Stimulated activated naive CD8-positive, alpha-beta T cell treated with anti-CD3 and anti-CD28 coated beads, Interleukin-15, Interleukin-2, amounts not matched to agents 100 ng/mL and 50 ng/mL, for 24 hours (primary cell): ENCODE measurements around the gene CLEC18C.
"Not testable (repeated sequence)": the region's sequence is repeated elsewhere in the genome, so short reads cannot be mapped to it uniquely, and the experiment has no call there.

Experiments
- H3K27ac Mint-ChIP-seq: one replicate; pipeline ENCODE4 v1.8.0; 2021; ENCODE audit warnings: mild to moderate bottlenecking, mixed read lengths
- H3K27me3 Mint-ChIP-seq: one replicate; pipeline ENCODE4 v1.8.0; 2021; ENCODE audit warnings: mixed read lengths
- H3K36me3 Mint-ChIP-seq: one replicate; pipeline ENCODE4 v1.8.0; 2021; ENCODE audit warnings: low read depth, mixed read lengths
- H3K4me1 Mint-ChIP-seq: one replicate; pipeline ENCODE4 v1.8.0; 2021; ENCODE audit warnings: low read depth, mixed read lengths
- H3K4me3 Mint-ChIP-seq: one replicate; pipeline ENCODE4 v1.8.0; 2021; ENCODE audit warnings: mild to moderate bottlenecking, mixed read lengths
- H3K9me3 Mint-ChIP-seq: one replicate; pipeline ENCODE4 v1.8.0; 2021; ENCODE audit warnings: mixed read lengths

The CLEC18C gene

DNA sequence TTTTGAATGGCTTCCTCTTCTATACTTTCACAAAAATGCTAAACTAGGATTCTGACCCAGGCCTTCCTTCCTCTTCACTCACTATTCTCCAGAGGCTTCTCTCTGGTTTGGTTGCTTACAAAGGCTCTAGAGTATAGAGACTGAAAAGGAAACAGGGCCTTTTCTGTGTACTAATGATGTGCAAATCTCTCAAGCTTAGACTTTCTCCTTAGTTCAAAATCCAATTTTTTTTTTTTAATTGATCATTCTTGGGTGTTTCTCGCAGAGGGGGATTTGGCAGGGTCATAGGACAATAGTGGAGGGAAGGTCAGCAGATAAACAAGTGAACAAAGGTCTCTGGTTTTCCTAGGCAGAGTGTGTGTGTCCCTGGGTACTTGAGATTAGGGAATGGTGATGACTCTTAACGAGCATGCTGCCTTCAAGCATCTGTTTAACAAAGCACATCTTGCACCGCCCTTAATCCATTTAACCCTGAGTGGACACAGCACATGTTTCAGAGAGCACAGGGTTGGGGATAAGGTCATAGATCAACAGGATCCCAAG lies 50.5 kb downstream of the CLEC18C start:
- not testable (repeated sequence) for H3K4me1 Mint-ChIP-seq, H3K9me3 Mint-ChIP-seq, H3K4me3 Mint-ChIP-seq, H3K27ac Mint-ChIP-seq, H3K27me3 Mint-ChIP-seq
- peaks cover 42% of the 10 kb centered on the region for H3K36me3 Mint-ChIP-seq

DNA sequence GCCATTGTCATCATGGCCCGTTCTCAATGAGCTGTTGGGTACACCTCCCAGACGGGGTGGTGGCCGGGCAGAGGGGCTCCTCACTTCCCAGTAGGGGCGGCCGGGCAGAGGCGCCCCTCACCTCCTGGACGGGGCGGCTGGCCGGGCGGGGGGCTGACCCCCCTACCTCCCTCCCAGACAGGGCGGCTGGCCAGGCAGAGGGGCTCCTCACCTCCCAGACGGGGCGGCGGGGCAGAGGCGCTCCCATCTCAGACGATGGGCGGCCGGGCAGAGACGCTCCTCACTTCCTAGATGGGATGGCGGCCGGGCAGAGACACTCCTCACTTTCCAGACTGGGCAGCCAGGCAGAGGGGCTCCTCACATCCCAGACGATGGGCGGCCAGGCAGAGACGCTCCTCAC lies 51.1 kb downstream of the CLEC18C start:
- not testable (repeated sequence) for H3K9me3 Mint-ChIP-seq, H3K4me3 Mint-ChIP-seq, H3K27ac Mint-ChIP-seq, H3K4me1 Mint-ChIP-seq, H3K27me3 Mint-ChIP-seq
- H3K36me3 Mint-ChIP-seq, result peaks cover 39% of the 10 kb centered on the region

DNA sequence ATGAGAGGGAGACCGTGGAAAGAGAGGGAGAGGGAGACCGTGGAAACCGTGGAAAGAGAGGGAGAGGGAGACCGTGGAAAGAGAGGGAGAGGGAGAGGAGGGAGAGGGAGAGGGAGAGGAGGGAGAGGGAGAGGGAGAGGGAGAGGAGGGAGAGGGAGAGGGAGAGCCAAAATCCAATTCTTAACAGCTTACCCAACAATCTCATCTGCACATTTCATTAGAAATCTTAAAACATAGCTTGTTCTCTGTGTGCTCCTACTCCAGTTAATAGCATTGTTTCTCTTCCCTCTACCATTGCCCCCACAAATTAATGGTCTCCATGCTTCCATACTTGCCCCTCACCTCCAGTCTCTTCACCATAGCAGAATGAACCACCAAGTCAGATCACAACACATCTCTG lies 51.8 kb downstream of the CLEC18C start:
- not testable (repeated sequence) for H3K27ac Mint-ChIP-seq, H3K27me3 Mint-ChIP-seq, H3K4me3 Mint-ChIP-seq, H3K9me3 Mint-ChIP-seq, H3K4me1 Mint-ChIP-seq
- H3K36me3 Mint-ChIP-seq, result peaks cover 37% of the 10 kb centered on the region

DNA sequence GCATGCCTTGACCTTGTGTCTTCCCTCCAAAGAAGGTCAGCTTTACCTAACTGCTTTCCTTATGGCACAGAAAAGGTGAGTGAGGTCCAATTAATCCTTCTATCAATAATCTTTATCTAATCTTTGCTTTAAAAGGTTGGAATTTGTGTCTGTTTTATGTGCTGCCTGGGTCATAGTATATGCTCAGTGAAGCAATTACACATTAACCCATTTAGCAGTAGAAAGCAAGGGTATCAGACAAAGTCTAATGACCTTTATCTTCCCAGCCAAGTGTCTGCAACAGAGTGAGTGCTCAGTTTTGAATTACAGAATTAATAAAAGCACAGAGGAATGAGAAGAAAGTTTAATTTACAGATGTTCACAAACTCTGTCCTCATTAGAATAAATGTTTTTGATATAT lies 52.4 kb downstream of the CLEC18C start:
- H3K27ac Mint-ChIP-seq, H3K4me3 Mint-ChIP-seq, H3K9me3 Mint-ChIP-seq, H3K27me3 Mint-ChIP-seq, H3K4me1 Mint-ChIP-seq: not testable (repeated sequence)
- H3K36me3 Mint-ChIP-seq, result peaks cover 37% of the 10 kb centered on the region

DNA sequence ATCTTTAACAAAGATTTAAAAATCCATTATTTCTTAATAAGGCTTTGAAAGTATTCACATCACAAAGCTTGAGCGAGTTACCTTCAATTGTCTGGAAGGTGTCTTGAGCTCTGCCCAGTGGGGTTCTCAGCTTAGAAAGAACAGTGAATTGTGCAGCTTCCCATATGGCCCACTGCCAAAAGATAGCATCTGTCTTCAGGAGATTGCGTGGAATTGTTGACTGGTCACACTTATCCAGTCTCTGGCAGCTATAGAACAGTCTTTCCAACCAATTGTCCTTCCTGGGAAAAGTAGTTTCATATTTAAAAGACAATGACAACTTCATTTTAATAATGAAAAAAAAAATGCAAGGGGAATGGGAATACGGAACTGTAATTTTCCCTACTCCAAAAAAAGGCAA lies 58.2 kb downstream of the CLEC18C start:
- H3K9me3 Mint-ChIP-seq, H3K4me3 Mint-ChIP-seq, H3K4me1 Mint-ChIP-seq, H3K27ac Mint-ChIP-seq, H3K27me3 Mint-ChIP-seq: not testable (repeated sequence)
- H3K36me3 Mint-ChIP-seq, result peaks cover 25% of the 10 kb centered on the region
